Testis (tissue), 3 donors: ENCODE measurements around the gene LBH. TPM values are rescaled to one million over a fixed set of nuclear protein-coding genes. Genes with fewer than 3 reads are reported as not detected.
A peak's percentile ranks its signal among the peaks of the same experiment; 100 is the strongest.

Experiments
- DNase-seq: peaks from one replicate; pipeline ENCODE4 v3.0.0-alpha.2; 2019
- H3K27ac ChIP-seq, 2 donors: fragments of 200-600 bp; sonication (generic); one replicate each; pipeline ENCODE4 v1.5.1; 2019
- H3K27me3 ChIP-seq: fragments of 200-600 bp; sonication (generic); one replicate; pipeline ENCODE4 v1.5.1; 2019
- H3K36me3 ChIP-seq: fragments of 200-600 bp; sonication (generic); one replicate; pipeline ENCODE4 v1.5.1; 2017; ENCODE audit warnings: low read depth; ENCODE audit errors: missing control alignments
- H3K4me1 ChIP-seq: fragments of 200-600 bp; sonication (generic); one replicate; pipeline ENCODE4 v1.5.1; 2019
- H3K4me3 ChIP-seq, 2 donors: fragments of 200-600 bp; sonication (generic); one replicate each; pipeline ENCODE4 v1.5.1; 2017 to 2019
- H3K9me3 ChIP-seq: fragments of 200-600 bp; sonication (generic); one replicate; pipeline ENCODE4 v1.5.1; 2017
- POLR2A ChIP-seq: fragments of 450-650 bp; IDR thresholded peaks from one replicate; pipeline ENCODE4 v1.6.1; 2017; ENCODE audit warnings: antibody characterized with exemption, mild to moderate bottlenecking, moderate library complexity
- WGBS, 2 donors: methylation state at CpG; one replicate each; pipeline ENCODE4 v1.1.5; 2018; 5-methylcytosine and 5-hydroxymethylcytosine counted together
- intact Hi-C: fragments of 100-400 bp; cut with DNase I; formaldehyde crosslinking; loops from one replicate; pipeline ENCODE4 v1.15.1; 2023; ENCODE audit warnings: low total_unique reads
- polyA plus RNA-seq: library from polyadenylated mRNA; stranded (reverse); fragments of 350-450 nt; fragmentation: Illumina TruSeq; extraction: RNeasy Lipid Tissue Mini Kit (QIAGEN cat#74804); gene quantifications from one replicate; pipeline ENCODE4 v1.2.3, GENCODE V29; 2014; ENCODE audit warnings: low read depth, low replicate concordance; ENCODE audit not compliant: insufficient read depth
- total RNA-seq, 2 donors: library from RNA; depleted of rRNA; stranded (reverse); fragments of >200 nt; gene quantifications; one replicate each; pipeline ENCODE4 v1.2.3, GENCODE V29; 2016
- TF ChIP-seq, protein P1 (sequence below), 3 experiments: fragments of 450-650 bp in 2 of 3; fragments of 200-600 bp in 1 of 3; sonication (generic) in 1 of 3; IDR thresholded peaks; one replicate each; pipeline ENCODE4 v1.5.1; 2016 to 2019; ENCODE audit warnings: antibody characterized with exemption in 3 of 3, mild to moderate bottlenecking in 2 of 3, moderate library complexity in 1 of 3

LBH gene
- total and polyA plus RNA-seq, 3 donors from 2014 or later, result 23.9 to 32.1 (median 25.7) TPM

DNA sequence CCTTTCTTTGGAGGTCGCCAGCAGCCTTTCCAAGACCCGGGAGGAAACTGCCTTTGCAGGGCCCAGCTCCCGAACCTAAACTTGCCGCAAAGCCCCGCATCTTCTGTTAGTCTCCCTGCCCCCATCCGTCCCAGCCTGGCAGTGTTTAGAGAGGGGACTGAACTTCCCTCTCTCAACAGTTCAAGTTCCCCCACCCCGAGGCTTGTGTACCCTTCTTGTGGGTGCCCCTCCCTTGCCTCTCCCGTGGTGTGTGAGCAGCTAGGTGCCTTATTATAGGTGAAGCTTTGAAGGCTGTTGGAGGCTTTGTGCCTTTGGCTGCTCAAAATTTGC is 1.4 kb downstream of the LBH start:
- 0 to 5% methylated on average over 6 to 8 of the region's 8 CpGs for WGBS, 2 donors
- peak overlapping the region; percentile 70 to 73 for H3K4me3 ChIP-seq
- H3K27me3 ChIP-seq, result no peaks in the 10 kb centered on the region
- intact Hi-C loops, result loop anchor here (10.0 kb wide), 1 partner anchor 472 kb away; no protein-coding TSS in a partner anchor
- peaks cover 17% of the 10 kb centered on the region for H3K4me1 ChIP-seq
- no peaks in the 10 kb centered on the region for H3K9me3 ChIP-seq
- H3K36me3 ChIP-seq, result no peaks in the 10 kb centered on the region
- TF ChIP-seq POLR2A, result no peak
- TF ChIP-seq, protein P1, sequence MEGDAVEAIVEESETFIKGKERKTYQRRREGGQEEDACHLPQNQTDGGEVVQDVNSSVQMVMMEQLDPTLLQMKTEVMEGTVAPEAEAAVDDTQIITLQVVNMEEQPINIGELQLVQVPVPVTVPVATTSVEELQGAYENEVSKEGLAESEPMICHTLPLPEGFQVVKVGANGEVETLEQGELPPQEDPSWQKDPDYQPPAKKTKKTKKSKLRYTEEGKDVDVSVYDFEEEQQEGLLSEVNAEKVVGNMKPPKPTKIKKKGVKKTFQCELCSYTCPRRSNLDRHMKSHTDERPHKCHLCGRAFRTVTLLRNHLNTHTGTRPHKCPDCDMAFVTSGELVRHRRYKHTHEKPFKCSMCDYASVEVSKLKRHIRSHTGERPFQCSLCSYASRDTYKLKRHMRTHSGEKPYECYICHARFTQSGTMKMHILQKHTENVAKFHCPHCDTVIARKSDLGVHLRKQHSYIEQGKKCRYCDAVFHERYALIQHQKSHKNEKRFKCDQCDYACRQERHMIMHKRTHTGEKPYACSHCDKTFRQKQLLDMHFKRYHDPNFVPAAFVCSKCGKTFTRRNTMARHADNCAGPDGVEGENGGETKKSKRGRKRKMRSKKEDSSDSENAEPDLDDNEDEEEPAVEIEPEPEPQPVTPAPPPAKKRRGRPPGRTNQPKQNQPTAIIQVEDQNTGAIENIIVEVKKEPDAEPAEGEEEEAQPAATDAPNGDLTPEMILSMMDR (IDR thresholded peaks at IDR 0.05), result no peak
- peak overlapping the region; percentile 57 to 88 for H3K27ac ChIP-seq
- no peak for DNase-seq

DNA sequence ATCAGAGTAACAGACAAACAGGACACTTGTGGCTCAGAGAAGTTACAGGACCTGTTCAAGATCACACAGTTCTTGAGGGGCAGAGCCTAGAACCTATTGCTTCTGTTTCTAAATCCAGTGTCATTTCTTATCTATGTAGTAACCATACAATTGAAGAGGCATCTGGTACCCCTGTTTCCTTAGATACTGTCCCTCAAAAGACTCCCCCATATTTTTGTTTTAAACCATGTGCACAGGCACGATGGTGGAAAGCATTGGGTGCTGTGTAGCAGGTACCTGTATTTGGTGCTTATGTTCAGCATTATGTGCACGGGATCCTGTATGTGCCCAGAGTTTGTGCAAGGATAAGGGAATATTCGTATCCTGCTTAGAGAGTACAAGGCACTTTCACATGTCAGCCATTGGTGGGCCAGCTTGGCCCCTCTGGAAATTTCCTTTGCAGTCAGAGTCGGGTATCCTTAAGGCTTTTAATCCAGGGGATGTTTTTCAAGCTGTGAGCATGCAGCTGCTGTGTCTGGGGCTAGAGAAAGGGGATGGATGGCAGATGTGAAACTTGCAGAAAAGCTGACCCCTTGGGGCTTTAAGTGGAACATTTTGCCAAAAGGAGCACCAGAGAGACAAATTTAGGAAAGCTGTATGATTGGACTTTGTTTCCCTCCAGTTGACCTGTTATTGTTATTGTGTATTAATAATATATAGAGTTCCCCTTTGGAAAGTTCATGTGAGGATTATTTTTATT is 2.1 kb downstream of the LBH start:
- peaks cover 18% of the 10 kb centered on the region for H3K4me1 ChIP-seq
- no peaks in the 10 kb centered on the region for H3K9me3 ChIP-seq
- peak overlapping the region; percentile 70 to 73 for H3K4me3 ChIP-seq
- H3K36me3 ChIP-seq, result no peaks in the 10 kb centered on the region
- WGBS, 2 donors, result 32 to 54% methylated on average over 4 of the region's 4 CpGs
- TF ChIP-seq POLR2A, result no peak
- TF ChIP-seq, protein P1 (IDR thresholded peaks at IDR 0.05), result no peak
- no peaks in the 10 kb centered on the region for H3K27me3 ChIP-seq
- intact Hi-C loops, result loop anchor here (10.0 kb wide), 1 partner anchor 471 kb away; no protein-coding TSS in a partner anchor
- DNase-seq, result no peak
- H3K27ac ChIP-seq, result peak overlapping the region; percentile 57 to 88

- H3K36me3 ChIP-seq, result no peaks in the 10 kb centered on the region
- peak overlapping the region in 1 of 2 donors; percentile 44 for H3K27ac ChIP-seq
- no peak overlapping the region for H3K4me3 ChIP-seq
- H3K4me1 ChIP-seq, result peaks cover 18% of the 10 kb centered on the region
- intact Hi-C loops, result loop anchor here (10.0 kb wide), 1 partner anchor 470 kb away; no protein-coding TSS in a partner anchor
- peak; percentile 38 for DNase-seq
- H3K27me3 ChIP-seq, result no peaks in the 10 kb centered on the region
- H3K9me3 ChIP-seq, result no peaks in the 10 kb centered on the region
- WGBS, 2 donors, result 73 to 79% methylated on average over 12 of the region's 12 CpGs
- no peak for TF ChIP-seq POLR2A
- TF ChIP-seq, protein P1 (IDR thresholded peaks at IDR 0.05), result no peak
These were observed 3.0 kb downstream of the LBH start for GRCh38 chr2:30234180-30234971.

GRCh38 chr2:30235008-30235655 is 3.8 kb downstream of the LBH start:
- no peak overlapping the region for H3K4me3 ChIP-seq
- H3K9me3 ChIP-seq, result no peaks in the 10 kb centered on the region
- WGBS, 2 donors, result 89 to 95% methylated on average over 6 of the region's 6 CpGs
- H3K27ac ChIP-seq, result no peak overlapping the region
- TF ChIP-seq, protein P1 (IDR thresholded peaks at IDR 0.05), result no peak
- TF ChIP-seq POLR2A, result no peak
- H3K27me3 ChIP-seq, result no peaks in the 10 kb centered on the region
- H3K4me1 ChIP-seq, result peaks cover 23% of the 10 kb centered on the region
- intact Hi-C loops, result loop anchor here (10.0 kb wide), 1 partner anchor 470 kb away; no protein-coding TSS in a partner anchor
- H3K36me3 ChIP-seq, result no peaks in the 10 kb centered on the region
- no peak for DNase-seq
